Prostate gland (tissue), 2 donors: ENCODE measurements around the gene SLC26A5. TPM values are rescaled to one million over a fixed set of nuclear protein-coding genes. Genes with fewer than 3 reads are reported as not detected.

Experiments used
- DNase-seq: peaks from one replicate; pipeline ENCODE4 v3.0.0-alpha.2; 2019; ENCODE audit warnings: low spot score
- H3K27ac ChIP-seq, 2 donors: fragments of 200-600 bp; sonication (generic); 2 replicates each; pipeline ENCODE4 v1.5.1; 2017 to 2019
- H3K27me3 ChIP-seq: fragments of 200-600 bp; sonication (generic); replicated peaks from 2 replicates; pipeline ENCODE4 v1.5.1; 2019; ENCODE audit not compliant: insufficient read depth
- H3K36me3 ChIP-seq, 2 donors: fragments of 200-600 bp; sonication (generic); 1 replicate in 1 of 2; 2 replicates in 1 of 2; pipeline versions ENCODE4 v1.5.1 to v1.8.1; 2017 to 2019
- H3K4me1 ChIP-seq: fragments of 200-600 bp; sonication (generic); replicated peaks from 2 replicates; pipeline ENCODE4 v1.5.1; 2019
- H3K4me3 ChIP-seq, 2 donors: fragments of 200-600 bp; sonication (generic); 2 replicates each; pipeline ENCODE4 v1.5.1; 2017 to 2019
- H3K9me3 ChIP-seq: fragments of 200-600 bp; sonication (generic); 2 replicates; pipeline ENCODE4 v1.5.1; 2017
- CTCF ChIP-seq, 4 experiments: fragments of 200-600 bp in 2 of 4; fragments of 450-650 bp in 2 of 4; sonication (generic) in 2 of 4; IDR thresholded peaks; 1 replicate in 3 of 4; 2 replicates in 1 of 4; pipeline ENCODE4 v1.5.1; 2016 to 2019; ENCODE audit warnings: antibody characterized with exemption in 4 of 4, mild to moderate bottlenecking in 2 of 4, moderate library complexity in 2 of 4
- POLR2A ChIP-seq: fragments of 450-650 bp; IDR thresholded peaks from one replicate; pipeline ENCODE4 v1.6.1; 2016; ENCODE audit warnings: antibody characterized with exemption, mild to moderate bottlenecking
- POLR2AphosphoS5 ChIP-seq: sonication (generic); formaldehyde crosslinking; IDR thresholded peaks from one replicate; pipeline ENCODE4 v1.6.1; 2017; ENCODE audit warnings: antibody characterized with exemption
- WGBS: methylation state at CpG from one replicate; pipeline ENCODE4 v1.1.5; 2018; 5-methylcytosine and 5-hydroxymethylcytosine counted together
- intact Hi-C: fragments of 100-400 bp; cut with DNase I; formaldehyde crosslinking; loops from one replicate; pipeline ENCODE4 v1.14.2; 2022
- total RNA-seq, 2 donors: library from RNA; depleted of rRNA; stranded (reverse); fragments of >200 nt; gene quantifications; one replicate each; pipeline ENCODE4 v1.1.0, GENCODE V29; 2016

The SLC26A5 gene
- total RNA-seq, 2 donors from 2014 or later, result 1.5 to 3.9 TPM

GRCh38 chr7:103445228-103446048 lies 569 bp downstream of the SLC26A5 start:
- no peaks in the 10 kb centered on the region for H3K4me1 ChIP-seq
- TF ChIP-seq POLR2A (no peak), POLR2AphosphoS5 (no peak), CTCF (IDR thresholded peaks at IDR 0.05) (no peak)
- no peaks in the 10 kb centered on the region for H3K27me3 ChIP-seq
- no peaks in the 10 kb centered on the region for H3K9me3 ChIP-seq
- intact Hi-C loops, result no loop called here
- peak overlapping the region; percentile 27 to 47 for H3K4me3 ChIP-seq
- H3K27ac ChIP-seq, result peak overlapping the region; percentile 12 to 66
- WGBS, result 8% methylated on average over 48 of the region's 48 CpGs
- DNase-seq, result no peak
- H3K36me3 ChIP-seq, result no peaks in the 10 kb centered on the region

GRCh38 chr7:103439661-103440060 lies 6.3 kb downstream of the SLC26A5 start:
- H3K27ac ChIP-seq, result no peak overlapping the region
- no peaks in the 10 kb centered on the region for H3K4me1 ChIP-seq
- H3K27me3 ChIP-seq, result no peaks in the 10 kb centered on the region
- TF ChIP-seq POLR2A, result no peak
- no peak for TF ChIP-seq POLR2AphosphoS5
- TF ChIP-seq CTCF (IDR thresholded peaks at IDR 0.05), result no peak
- no peaks in the 10 kb centered on the region for H3K36me3 ChIP-seq
- 90% methylated on average over 8 of the region's 8 CpGs for WGBS
- intact Hi-C loops, result no loop called here
- no peak overlapping the region for H3K4me3 ChIP-seq
- DNase-seq, result no peak
- no peaks in the 10 kb centered on the region for H3K9me3 ChIP-seq

GRCh38 chr7:103437623-103438022 lies 8.4 kb downstream of the SLC26A5 start:
- DNase-seq, result no peak
- no peaks in the 10 kb centered on the region for H3K9me3 ChIP-seq
- 95% methylated on average over 1 of the region's 1 CpG for WGBS
- H3K27me3 ChIP-seq, result no peaks in the 10 kb centered on the region
- TF ChIP-seq CTCF (IDR thresholded peaks at IDR 0.05) (no peak), POLR2AphosphoS5 (no peak), POLR2A (no peak)
- H3K4me1 ChIP-seq, result no peaks in the 10 kb centered on the region
- intact Hi-C loops, result no loop called here
- H3K27ac ChIP-seq, result no peak overlapping the region
- no peak overlapping the region for H3K4me3 ChIP-seq
- no peaks in the 10 kb centered on the region for H3K36me3 ChIP-seq

- Histone ChIP-seq H3K4me3 (no peak overlapping the region), H3K27me3 (no peaks in the 10 kb centered on the region), H3K9me3 (no peaks in the 10 kb centered on the region), H3K27ac (no peak overlapping the region), H3K4me1 (no peaks in the 10 kb centered on the region), H3K36me3 (no peaks in the 10 kb centered on the region)
- DNase-seq, result no peak
- intact Hi-C loops, result no loop called here
- TF ChIP-seq POLR2A (no peak), CTCF (IDR thresholded peaks at IDR 0.05) (no peak), POLR2AphosphoS5 (no peak)
- 54% methylated on average over 1 of the region's 1 CpG for WGBS
Observed at GRCh38 chr7:103432712-103433111, 13.3 kb downstream of the SLC26A5 start.

- intact Hi-C loops, result no loop called here
- WGBS, result 48% methylated on average over 1 of the region's 1 CpG
- H3K4me1 ChIP-seq, result no peaks in the 10 kb centered on the region
- no peak overlapping the region for H3K27ac ChIP-seq
- H3K9me3 ChIP-seq, result no peaks in the 10 kb centered on the region
- H3K27me3 ChIP-seq, result no peaks in the 10 kb centered on the region
- no peaks in the 10 kb centered on the region for H3K36me3 ChIP-seq
- no peak for DNase-seq
- H3K4me3 ChIP-seq, result no peak overlapping the region
- no peak for TF ChIP-seq POLR2AphosphoS5
- TF ChIP-seq POLR2A, result no peak
- TF ChIP-seq CTCF (IDR thresholded peaks at IDR 0.05), result no peak
Observed at GRCh38 chr7:103425177-103425576, 20.8 kb downstream of the SLC26A5 start.
